KMS-11 (cell line): ENCODE data around the gene ARHGAP24.
"Not testable (repeated sequence)": the region's sequence is repeated elsewhere in the genome, so short reads cannot be mapped to it uniquely, and the experiment has no call there.

Experiments used
- H2AFZ ChIP-seq: fragments of 200-600 bp; sonication (generic); 2 replicates; pipeline ENCODE4 v1.6.1; 2016; ENCODE audit warnings: antibody characterized with exemption, mixed run types, low read depth
- H3K27ac ChIP-seq: fragments of 200-600 bp; sonication (generic); 2 replicates; pipeline ENCODE4 v1.6.1; 2016; ENCODE audit warnings: mild to moderate bottlenecking, mixed run types
- H3K27me3 ChIP-seq: fragments of 200-600 bp; sonication (generic); 2 replicates; pipeline ENCODE4 v1.6.1; 2017; ENCODE audit warnings: mild to moderate bottlenecking, low read depth, mixed run types, moderate library complexity; ENCODE audit not compliant: insufficient read depth
- H3K36me3 ChIP-seq: fragments of 200-600 bp; sonication (generic); 2 replicates; pipeline ENCODE4 v1.6.1; 2017; ENCODE audit warnings: mild to moderate bottlenecking, mixed run types; ENCODE audit not compliant: insufficient read depth
- H3K4me1 ChIP-seq: fragments of 200-600 bp; sonication (generic); 2 replicates; pipeline ENCODE4 v1.6.1; 2016; ENCODE audit warnings: mild to moderate bottlenecking, low read depth, mixed run types; ENCODE audit not compliant: poor library complexity, severe bottlenecking
- H3K4me2 ChIP-seq: fragments of 200-600 bp; sonication (generic); 2 replicates; pipeline ENCODE4 v1.7.0; 2016; ENCODE audit warnings: mild to moderate bottlenecking, mixed run types
- H3K4me3 ChIP-seq: fragments of 200-600 bp; sonication (generic); IDR thresholded peaks from 2 replicates; pipeline ENCODE4 v1.6.1; 2017; ENCODE audit warnings: low read depth, low read length, mixed read lengths; ENCODE audit not compliant: insufficient read depth
- H3K79me2 ChIP-seq: fragments of 200-600 bp; sonication (generic); 2 replicates; pipeline ENCODE4 v1.6.1; 2016; ENCODE audit warnings: low read depth, mixed run types; ENCODE audit not compliant: insufficient read depth
- H3K9ac ChIP-seq: fragments of 200-600 bp; sonication (generic); 2 replicates; pipeline ENCODE4 v1.6.1; 2016; ENCODE audit warnings: mild to moderate bottlenecking, mixed run types
- H4K20me1 ChIP-seq: fragments of 200-600 bp; sonication (generic); 2 replicates; pipeline ENCODE4 v1.6.1; 2016; ENCODE audit warnings: mild to moderate bottlenecking, mixed run types; ENCODE audit not compliant: insufficient read depth
- TF ChIP-seq, protein P1 (sequence below): fragments of 200-600 bp; sonication (generic); conservative IDR thresholded peaks from 2 replicates; pipeline ENCODE4 v1.6.1; 2017; ENCODE audit warnings: low read depth, mild to moderate bottlenecking, antibody characterized with exemption, low read length, moderate library complexity, mixed read lengths

ARHGAP24 gene

DNA sequence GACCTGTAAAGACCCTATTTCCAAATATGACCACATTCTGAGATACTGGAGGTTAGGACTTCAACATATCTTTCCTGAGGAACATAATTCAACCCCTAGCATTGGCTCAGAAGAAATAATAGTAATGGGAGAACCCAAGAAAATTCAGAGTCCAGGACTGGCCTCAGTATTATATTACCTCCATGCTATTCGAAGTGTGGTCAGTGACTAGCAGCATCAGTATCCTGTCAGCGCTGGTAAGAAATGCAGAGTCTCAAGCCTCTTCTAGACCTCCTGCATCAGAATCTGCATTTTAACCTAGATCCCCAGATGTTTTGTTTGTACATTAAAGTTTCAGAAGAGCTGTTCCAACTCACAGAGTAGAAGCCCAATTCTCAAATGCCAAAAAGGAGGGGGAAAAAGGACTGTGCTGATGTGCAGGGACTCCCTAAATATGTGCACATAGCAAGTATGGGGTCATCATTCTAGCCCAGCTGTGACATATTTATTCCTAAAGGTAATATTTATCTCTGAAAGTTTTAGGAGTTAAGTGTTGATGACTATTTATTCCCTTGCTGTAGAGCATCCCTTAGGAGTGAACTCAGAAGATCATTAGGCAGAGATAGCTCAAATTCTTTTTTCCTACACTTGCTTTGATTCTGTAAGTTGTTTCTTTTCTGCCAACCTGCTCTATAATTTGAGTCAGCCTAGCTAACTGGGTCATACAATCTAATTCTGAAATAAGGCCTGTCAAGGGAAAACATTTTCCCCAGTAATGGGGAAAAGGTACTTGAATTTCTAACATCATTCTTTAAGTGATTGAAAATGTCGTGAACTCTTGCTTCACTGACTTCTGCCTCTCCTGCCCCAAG is 361.9 kb downstream of the ARHGAP24 start:
- no peak overlapping the region for H3K4me2 ChIP-seq
- no peak overlapping the region for H3K9ac ChIP-seq
- TF ChIP-seq, protein P1, sequence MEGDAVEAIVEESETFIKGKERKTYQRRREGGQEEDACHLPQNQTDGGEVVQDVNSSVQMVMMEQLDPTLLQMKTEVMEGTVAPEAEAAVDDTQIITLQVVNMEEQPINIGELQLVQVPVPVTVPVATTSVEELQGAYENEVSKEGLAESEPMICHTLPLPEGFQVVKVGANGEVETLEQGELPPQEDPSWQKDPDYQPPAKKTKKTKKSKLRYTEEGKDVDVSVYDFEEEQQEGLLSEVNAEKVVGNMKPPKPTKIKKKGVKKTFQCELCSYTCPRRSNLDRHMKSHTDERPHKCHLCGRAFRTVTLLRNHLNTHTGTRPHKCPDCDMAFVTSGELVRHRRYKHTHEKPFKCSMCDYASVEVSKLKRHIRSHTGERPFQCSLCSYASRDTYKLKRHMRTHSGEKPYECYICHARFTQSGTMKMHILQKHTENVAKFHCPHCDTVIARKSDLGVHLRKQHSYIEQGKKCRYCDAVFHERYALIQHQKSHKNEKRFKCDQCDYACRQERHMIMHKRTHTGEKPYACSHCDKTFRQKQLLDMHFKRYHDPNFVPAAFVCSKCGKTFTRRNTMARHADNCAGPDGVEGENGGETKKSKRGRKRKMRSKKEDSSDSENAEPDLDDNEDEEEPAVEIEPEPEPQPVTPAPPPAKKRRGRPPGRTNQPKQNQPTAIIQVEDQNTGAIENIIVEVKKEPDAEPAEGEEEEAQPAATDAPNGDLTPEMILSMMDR = no peak
- H3K79me2 ChIP-seq = no peaks in the 10 kb centered on the region
- no peak overlapping the region for H3K4me3 ChIP-seq
- H3K4me1 ChIP-seq = no peaks in the 10 kb centered on the region
- no peak overlapping the region for H2AFZ ChIP-seq
- H3K27me3 ChIP-seq = no peaks in the 10 kb centered on the region
- H3K27ac ChIP-seq = no peak overlapping the region
- no peaks in the 10 kb centered on the region for H4K20me1 ChIP-seq
- H3K36me3 ChIP-seq = no peaks in the 10 kb centered on the region

- no peaks in the 10 kb centered on the region for H3K27me3 ChIP-seq
- H4K20me1 ChIP-seq = no peaks in the 10 kb centered on the region
- H2AFZ ChIP-seq = no peak overlapping the region
- H3K27ac ChIP-seq = no peak overlapping the region
- no peak overlapping the region for H3K9ac ChIP-seq
- no peaks in the 10 kb centered on the region for H3K4me1 ChIP-seq
- H3K79me2 ChIP-seq = no peaks in the 10 kb centered on the region
- H3K4me2 ChIP-seq = no peak overlapping the region
- no peaks in the 10 kb centered on the region for H3K36me3 ChIP-seq
- TF ChIP-seq, protein P1 = no peak
- no peak overlapping the region for H3K4me3 ChIP-seq
Measured at GRCh38 chr4:85837439-85837733, 362.4 kb downstream of the ARHGAP24 start.

DNA sequence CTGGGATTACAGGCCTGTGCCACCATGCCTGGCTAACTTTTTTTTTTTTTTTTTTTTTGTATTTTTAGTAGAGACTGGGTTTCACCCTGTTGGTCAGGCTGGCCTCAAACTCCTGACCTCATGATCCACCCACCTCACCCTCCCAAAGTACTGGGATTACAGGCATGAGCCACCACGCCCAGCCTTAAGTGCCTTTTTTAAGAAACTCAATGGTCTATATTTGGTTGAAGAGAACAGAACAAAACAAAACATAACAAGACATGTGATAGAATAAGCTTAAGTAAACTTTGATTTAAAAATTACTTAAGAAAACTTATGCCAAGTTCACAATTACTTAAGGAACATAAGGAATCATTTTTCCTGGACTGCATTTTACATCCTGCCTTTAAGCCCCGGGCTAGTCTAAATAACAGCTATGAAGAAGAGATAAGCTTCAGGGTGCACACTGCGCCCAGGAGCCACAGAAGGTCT is 365.1 kb downstream of the ARHGAP24 start:
- not testable (repeated sequence) for H3K4me2 ChIP-seq

DNA sequence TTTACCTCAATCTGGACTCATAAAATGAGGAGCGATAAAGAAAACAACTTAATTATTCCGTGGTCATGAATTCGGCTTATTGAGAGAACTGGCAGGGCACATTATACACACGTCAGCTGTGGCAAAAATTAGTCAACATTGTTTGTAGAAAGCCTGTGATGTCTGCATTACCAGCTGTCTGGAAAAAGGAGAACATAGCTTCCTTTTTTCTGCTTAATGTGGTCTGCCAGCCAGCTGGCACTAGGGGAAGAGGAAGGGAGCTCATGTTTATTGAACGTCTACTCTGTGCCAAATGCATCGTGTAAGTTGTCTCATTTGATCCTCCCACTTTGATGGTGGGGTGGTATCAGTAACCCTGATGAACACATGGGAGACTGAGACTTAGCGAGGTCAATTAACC is 367.6 kb downstream of the ARHGAP24 start:
- no peak overlapping the region for H3K4me3 ChIP-seq
- no peaks in the 10 kb centered on the region for H3K36me3 ChIP-seq
- H3K27ac ChIP-seq = no peak overlapping the region
- no peak overlapping the region for H3K4me2 ChIP-seq
- no peak overlapping the region for H2AFZ ChIP-seq
- TF ChIP-seq, protein P1 = no peak
- H3K27me3 ChIP-seq = no peaks in the 10 kb centered on the region
- no peaks in the 10 kb centered on the region for H3K79me2 ChIP-seq
- no peaks in the 10 kb centered on the region for H3K4me1 ChIP-seq
- no peaks in the 10 kb centered on the region for H4K20me1 ChIP-seq
- H3K9ac ChIP-seq = no peak overlapping the region

More for the DNA sequence above, 365.1 kb downstream of the ARHGAP24 start:
- H3K27ac ChIP-seq, H4K20me1 ChIP-seq, H3K79me2 ChIP-seq, H2AFZ ChIP-seq, H3K9ac ChIP-seq, H3K4me1 ChIP-seq, H3K4me3 ChIP-seq, H3K27me3 ChIP-seq, H3K36me3 ChIP-seq: not testable (repeated sequence)

GRCh38 chr4:85853740-85854139 is 378.8 kb downstream of the ARHGAP24 start:
- not testable (repeated sequence) for H3K27me3 ChIP-seq, H3K27ac ChIP-seq, H3K79me2 ChIP-seq, H3K4me1 ChIP-seq, H2AFZ ChIP-seq, H3K4me3 ChIP-seq, H3K36me3 ChIP-seq, H3K4me2 ChIP-seq, H3K9ac ChIP-seq, H4K20me1 ChIP-seq
